Limb (tissue), 2 donors: ENCODE measurements around the gene FBLN2.

Experiments used
- DNase-seq, 2 donors: peaks; one replicate each; pipeline ENCODE4 v3.0.0-alpha.2; 2016; ENCODE audit errors: extremely low spot score in 2 of 2

The FBLN2 gene

DNA sequence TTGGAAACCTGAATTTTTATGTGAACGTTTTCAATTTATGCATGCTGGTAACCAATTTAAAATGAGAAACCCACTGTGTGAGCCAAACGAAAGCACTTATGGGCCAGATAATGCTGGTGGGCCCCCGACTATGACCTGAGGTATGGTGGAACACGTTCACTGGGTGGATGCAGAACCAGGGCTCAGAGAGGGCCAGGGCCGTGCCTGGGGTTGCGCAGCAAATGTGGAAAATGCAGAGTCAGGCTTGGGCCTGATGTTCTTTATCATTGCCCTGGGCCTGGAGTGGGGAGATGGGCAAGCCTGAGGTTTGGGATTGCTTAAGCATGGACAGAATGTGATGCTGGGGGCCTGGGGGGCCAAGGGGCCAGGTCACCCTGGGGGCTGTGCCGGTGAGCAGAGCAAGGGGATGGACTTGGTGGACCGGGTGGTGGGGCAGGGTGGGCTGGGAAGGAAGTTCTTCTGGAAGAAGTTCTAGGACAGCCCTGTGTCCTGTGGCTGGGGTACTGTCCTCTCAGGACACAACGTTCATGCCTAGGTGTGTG is 17.9 kb downstream of the FBLN2 start:
- DNase-seq = no peak

DNA sequence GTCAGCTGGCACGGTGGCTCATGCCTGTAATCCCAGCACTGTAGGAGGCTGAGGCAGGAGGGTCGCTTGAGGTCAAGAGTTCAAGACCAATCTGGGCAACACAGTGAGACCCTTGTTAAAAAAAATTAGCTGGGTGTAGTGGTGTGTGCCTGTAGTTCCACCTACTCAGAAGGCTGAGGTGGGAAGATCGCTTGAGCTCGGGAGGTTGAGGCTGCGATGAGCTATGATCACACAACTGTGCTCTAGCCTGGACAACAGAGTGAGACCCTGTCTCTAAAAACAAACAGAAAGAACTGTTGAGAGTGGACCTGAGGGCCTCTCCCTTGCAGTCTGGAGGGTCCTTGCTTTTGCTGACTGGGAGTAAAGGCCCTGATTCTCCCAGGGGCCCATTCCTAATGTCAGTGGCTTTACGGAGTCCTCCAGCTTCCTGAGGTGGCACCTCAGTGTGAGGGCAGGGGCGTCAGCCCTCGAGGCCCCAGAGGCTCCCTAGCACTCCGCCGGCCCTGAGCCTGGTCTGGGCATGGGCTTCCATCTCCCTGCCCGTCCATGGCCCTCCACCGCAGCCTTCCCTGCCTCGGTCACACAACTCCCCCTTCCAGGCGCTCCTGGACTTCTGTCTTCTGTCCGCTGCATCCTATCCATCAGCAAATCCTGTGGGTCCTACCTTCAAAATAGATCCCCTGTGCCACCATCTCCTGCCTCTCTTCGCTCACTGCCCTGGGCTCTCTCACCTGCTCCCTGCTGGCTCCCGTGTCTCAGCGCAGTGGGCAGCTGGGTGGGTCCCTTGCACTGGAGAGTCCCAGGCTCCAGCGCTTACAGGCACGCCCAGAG is 19.0 kb downstream of the FBLN2 start:
- DNase-seq = no peak

DNA sequence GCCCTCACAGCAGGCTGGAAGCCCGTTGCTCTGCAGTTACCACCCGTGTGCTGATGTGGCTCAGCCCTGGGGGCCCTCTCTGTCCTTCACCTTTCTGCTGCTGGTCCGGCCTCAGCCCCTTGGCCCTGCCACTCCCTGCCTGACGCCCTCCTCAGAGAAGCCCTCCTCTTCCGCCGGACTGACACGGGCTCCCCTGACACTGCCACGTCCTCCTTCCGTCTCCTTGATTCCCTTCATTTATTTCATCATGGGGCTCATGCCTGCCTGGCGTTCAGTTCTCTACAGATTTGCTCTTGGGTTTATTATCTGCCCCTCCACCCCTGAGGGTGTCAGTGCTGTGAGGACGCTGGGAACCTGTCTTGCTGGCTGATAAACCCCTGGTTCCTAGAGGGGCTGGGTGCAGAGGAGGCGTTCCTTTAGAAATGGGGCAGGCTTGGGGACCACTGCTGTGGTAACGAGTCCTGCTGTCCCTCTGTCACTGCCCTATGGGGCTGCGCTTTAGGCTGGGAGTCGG is 19.6 kb downstream of the FBLN2 start:
- DNase-seq = no peak

DNA sequence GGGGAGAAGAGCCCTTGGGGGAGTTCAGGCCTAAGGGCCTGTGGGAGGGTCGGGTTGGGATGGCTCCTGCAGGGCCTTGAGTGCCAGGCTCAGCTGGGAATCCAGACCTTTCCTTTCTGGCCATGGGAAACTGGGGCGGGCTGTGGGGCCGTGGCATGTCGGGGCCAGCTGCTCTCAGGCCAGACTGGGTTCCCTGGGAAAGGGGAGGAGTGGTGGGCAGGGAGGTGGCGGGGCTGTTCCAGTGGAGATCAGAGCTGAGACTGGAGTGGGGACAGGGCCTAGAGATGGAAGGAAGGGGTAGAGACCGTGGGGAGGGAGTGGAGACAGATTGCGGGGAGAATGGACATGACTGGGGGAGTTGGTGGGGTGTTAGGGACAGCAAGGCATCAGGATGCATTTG is 20.3 kb downstream of the FBLN2 start:
- no peak for DNase-seq

DNA sequence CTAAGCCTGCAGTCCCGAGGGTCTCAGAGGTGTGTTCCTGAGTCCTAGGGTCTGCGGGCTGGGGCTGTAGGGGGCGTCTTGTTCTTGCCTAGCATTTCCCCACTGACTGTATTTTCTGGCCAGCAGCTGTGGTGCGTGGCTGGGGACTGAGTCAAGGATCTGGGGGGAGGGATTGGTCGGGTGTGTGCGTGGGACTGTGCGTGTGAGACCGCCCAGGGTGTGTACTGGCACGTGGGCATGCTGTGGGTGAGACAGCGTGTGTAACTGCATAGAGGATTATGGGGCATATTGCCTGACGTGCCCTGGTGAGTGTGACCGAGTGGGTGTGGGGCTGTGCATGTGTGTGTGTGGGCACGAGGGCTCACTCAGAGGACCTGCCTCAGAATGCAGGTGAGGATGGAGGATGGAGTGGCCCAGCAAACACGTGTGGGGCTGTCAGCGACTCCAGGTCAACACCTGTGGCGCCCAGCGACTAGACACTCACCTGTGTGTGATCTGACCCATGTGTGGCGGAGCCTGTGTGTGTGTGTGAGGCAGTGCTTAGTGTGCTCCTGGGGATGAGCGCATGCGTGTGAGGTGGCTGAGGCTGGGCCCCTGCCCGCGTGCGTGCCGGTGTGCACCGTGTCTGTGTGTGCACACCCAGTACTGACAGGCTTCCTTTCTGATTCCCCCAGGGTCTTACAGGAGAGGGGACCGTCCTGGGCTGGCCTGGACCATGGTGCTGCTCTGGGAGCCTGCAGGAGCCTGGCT is 20.9 kb downstream of the FBLN2 start:
- no peak for DNase-seq

DNA sequence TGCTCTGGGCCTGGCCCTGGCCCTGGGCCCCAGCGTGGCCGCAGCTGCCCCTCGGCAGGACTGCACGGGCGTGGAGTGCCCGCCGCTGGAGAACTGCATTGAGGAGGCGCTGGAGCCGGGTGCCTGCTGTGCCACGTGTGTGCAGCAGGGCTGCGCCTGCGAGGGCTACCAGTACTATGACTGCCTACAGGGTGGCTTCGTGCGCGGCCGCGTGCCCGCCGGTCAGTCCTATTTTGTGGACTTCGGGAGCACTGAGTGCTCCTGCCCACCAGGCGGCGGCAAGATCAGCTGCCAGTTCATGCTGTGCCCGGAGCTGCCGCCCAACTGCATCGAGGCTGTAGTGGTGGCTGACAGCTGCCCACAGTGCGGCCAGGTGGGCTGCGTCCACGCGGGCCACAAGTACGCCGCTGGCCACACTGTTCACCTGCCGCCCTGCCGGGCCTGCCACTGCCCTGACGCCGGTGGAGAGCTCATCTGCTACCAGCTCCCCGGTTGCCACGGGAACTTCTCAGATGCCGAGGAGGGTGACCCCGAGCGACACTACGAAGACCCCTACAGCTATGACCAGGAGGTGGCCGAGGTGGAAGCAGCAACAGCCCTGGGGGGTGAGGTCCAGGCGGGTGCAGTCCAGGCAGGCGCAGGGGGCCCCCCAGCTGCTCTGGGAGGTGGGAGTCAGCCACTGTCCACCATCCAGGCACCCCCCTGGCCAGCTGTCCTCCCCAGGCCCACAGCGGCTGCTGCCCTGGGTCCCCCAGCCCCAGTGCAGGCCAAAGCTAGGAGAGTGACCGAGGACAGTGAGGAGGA is 21.7 kb downstream of the FBLN2 start:
- no peak for DNase-seq

DNA sequence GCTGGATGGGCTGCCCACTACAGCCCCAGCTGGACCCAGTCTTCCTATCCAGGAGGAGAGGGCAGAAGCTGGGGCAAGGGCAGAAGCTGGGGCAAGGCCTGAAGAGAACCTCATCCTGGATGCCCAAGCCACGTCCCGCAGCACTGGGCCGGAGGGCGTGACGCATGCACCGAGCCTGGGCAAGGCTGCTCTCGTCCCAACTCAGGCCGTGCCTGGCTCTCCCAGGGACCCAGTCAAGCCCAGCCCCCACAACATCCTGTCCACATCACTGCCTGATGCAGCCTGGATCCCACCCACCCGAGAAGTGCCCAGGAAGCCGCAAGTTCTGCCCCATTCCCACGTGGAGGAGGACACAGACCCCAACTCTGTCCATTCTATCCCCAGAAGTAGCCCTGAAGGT is 22.3 kb downstream of the FBLN2 start:
- no peak for DNase-seq

DNA sequence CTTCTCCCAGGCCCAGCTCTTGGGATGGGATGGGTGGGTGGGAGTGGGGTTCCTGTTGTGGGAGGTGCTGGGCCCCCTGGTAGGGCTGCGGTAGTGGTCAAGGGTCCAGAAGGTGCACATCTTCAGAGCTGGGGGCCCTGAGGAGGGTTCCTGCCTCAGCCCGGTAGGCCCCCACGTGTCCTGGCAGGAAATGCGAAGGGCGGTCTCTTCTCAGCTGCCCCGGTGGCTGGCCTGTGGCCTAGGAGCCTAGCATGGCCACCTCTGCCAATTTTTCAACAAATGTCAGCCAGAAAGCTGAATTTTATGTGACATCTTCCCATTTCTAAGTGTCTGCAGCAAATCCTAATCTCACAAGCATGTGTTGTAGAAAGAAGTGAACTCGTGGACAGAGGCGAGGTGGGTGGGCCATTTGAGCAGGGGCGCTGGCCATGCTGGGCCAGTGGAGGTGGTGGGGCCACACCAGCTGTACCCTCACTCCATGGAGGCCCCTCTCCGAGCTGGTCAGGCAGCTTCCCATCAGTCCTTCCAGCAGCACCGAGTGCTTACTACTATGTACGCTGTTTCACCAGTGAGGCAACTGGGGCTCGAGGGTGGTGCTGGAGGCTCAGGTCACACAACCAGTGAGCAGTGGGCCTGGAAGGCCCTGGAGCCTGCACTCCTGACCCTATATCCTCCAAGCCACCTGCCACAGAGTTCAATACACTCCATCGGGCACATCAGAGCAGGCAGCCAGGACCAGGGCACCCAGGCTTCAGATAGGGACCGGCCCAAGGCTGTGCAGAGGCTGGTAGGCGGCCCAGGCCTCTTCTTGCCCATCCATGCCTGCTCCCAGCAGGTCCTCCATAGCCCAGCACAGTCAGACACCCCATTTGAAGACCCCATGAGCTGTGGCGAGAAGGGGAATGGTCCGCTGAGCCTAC is 23.2 kb downstream of the FBLN2 start:
- no peak for DNase-seq

DNA sequence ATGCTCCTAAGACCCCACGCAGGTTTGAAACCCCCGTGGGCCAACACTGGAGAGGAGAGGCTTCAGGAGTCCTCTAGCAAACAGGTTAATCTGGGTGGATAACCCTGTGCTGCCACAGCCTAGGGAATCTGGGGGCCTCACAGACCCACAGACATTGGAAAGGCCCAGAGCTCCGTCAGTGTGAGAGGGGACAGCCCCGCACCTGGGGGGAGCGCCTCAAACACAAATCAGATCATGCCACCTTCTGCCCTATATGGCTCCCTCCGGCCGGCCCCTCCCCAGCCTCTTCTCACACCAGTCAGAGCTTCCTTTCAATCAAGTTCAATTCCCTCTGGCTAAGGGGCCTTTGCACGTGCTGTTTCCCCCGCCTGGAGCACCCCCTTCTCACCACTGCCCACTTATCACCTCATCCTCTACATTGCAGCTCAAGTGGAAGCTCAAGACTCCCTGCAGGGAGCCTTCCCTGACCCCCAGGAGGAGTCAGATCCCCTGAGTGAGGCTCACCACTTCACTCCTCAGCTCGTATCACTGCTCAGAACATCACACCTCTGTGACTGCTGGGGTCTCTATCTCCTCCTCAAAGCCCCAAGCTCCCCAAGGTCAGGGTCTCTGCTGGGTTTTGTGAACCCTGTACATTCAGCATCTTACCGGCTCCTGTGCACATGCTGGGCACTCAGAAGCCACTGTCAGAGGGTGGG is 24.1 kb downstream of the FBLN2 start:
- DNase-seq = no peak

DNA sequence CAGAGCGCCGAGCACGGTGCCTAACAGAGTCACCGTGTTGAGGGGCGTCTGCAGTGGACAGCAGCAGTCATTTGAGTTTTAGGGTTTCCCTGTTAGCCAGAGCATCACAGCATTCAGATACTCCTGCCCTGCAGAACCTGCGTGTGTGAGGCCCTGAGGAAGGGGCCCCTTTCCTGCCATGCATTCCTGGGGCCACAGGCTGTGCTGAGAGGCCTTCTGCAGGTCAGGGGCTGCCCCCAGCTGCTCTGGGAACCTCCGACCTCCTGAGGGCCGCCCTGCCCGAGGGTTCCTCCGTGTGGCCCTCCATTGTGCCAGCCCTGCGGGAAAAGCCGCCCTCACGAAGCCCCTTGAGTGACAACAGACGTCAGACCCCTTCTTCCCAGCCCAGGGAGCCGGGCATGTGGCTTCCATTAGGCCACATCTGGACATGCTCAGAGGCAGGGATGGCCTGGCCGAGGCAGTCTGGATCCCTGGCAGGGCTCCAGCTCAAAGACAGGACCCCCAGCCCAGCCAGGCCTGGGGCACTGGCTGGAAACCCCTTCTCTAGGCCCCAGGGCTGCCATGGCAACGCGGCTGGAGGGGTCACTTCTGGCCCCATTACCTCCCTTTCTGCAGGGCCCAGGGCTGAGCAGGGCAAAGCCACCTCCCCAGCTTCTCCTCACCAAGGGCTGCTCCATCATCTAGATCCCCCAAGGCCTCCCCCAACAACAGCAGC is 25.3 kb downstream of the FBLN2 start:
- peak in 1 of 2 donors; percentile 66 for DNase-seq

DNA sequence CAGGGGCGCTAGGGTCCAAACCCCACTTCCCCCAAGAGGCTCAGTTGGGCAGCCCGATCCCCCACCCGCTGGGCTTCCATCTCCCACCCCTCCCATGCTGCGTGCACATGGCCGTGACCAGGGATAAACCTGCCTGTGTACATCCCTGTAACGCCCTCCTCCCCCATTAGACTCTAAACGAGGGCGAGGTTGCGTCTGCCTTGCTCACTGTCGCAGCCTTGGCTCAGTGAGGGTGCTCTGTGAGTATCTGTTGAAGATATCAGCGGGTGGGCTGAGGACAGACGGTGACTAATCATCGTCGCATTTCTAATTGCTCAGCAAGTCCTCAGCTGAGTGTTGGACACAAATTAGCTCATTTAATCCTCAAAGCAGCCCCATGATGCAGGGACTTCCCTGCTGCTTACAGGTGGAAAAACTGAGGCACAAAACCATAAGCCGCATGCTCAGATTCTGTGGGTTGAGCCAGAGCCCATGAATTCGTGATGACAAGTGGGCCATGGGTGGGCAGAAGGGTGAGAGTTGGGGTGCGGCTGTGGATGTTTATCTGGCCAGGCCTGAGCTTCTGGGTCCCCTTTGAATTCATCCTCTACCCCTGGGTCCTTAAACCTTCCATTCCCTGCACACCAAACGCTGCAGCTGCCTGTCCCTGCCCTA is 26.0 kb downstream of the FBLN2 start:
- DNase-seq = no peak

DNA sequence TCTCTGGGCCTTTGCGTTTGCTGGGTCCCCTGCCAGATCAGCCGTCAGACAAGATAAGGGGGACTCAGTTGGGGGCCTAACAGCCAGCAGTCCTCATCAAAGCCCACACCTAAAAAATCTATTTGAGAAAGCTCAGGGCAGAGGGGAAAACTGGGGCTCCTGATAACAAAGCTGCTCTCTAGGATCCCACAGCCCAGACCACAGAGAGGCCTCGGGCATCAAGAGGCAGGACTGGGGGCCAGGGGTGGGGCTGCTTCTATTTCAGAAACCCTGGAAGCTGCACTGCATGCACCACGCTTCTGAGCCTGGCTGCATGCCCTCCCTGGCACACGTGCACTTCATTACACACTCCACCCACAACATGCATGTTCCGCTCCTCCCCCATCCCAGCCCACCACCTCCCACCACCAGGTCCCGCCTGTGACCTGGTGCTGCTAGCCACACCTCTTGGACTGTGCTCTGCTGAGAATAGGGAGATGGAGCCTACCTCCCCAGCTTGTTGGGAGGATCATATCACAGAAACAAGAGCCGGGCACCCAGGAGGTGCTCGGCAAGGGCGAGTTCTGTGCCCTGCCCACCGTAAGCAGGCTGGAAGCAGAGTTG is 26.6 kb downstream of the FBLN2 start:
- DNase-seq = peak; percentile 69 to 72

DNA sequence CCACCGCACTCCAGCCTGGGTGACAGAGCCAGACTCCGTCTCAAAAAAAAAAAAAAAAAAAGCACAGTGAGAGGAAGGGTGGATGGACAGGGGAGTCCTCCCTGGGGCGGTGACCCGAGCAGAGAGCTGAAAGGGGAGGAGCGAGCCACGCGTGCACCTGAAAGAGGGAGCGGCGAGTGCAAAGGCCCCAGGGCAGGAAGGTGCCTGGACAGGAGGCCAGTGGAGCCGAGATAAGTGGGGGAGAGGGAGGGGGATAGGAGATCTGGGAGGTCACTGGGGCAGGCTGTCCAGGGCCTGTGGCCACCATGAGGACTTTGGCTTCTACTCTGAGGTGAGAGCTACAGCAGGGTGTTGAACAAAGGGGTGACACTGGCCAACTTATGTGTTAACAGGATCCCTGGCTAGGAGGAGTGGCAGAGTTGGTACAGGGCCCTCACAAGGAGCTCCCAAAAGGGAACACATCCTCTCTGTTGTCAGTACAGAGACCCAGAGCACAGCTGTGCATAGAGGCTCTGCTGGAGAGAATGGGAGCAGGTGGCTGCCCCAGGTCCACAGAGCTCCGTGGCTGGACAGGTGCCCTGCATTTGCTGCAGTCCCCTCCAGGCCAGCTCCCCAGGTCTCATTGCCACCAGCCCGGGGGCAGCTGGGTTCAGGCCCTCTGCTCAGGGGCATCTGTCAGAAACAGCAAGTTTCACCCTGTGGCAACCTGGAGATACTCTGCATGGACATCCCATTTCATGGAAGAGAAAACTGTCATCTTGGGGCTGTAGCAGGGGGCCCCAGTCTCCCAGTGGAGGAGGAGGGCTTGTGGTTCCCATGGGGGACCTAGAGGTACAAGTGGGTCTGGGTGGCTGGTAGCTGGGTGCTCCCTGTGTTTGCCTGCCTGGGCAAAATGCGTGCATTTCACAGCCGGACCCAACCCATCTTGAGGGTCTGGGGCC is 28.5 kb downstream of the FBLN2 start:
- no peak for DNase-seq

DNA sequence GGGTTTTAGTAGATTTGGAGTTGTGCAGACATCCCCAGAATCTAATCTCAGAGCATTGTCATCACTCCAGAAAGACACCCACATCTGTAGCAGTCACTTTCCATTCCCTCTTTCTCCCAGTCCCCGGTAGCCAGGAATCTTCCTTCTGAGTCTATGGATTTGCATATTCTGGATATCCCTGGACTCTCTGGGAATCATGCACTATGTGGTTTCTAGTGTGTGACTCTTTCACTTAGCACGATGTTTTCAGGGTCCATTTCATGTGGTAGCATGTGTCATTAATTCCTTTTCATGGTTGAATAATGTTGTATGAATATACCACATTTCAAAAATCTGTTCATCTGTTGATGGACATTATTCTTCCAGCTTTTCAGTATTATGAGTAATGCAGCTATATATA is 29.3 kb downstream of the FBLN2 start:
- DNase-seq = no peak

DNA sequence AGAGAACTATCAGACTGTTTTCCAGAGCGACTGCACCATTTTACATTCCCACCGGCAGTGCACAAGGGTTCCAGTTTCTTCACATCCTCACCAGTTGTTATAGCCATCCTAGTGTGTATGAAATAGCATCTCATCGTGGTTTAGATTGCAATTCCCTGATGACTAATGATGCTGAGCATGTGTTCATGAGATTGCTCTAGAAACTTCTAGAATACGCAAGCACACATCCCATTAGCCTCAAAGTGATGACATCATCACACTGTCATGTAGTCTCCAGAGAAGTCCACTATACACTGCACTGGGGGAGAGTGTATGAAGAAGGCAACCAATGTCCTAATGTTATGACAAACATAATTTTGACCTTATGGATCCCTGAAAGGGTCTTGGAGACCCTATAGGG is 30.1 kb downstream of the FBLN2 start:
- DNase-seq = no peak

DNA sequence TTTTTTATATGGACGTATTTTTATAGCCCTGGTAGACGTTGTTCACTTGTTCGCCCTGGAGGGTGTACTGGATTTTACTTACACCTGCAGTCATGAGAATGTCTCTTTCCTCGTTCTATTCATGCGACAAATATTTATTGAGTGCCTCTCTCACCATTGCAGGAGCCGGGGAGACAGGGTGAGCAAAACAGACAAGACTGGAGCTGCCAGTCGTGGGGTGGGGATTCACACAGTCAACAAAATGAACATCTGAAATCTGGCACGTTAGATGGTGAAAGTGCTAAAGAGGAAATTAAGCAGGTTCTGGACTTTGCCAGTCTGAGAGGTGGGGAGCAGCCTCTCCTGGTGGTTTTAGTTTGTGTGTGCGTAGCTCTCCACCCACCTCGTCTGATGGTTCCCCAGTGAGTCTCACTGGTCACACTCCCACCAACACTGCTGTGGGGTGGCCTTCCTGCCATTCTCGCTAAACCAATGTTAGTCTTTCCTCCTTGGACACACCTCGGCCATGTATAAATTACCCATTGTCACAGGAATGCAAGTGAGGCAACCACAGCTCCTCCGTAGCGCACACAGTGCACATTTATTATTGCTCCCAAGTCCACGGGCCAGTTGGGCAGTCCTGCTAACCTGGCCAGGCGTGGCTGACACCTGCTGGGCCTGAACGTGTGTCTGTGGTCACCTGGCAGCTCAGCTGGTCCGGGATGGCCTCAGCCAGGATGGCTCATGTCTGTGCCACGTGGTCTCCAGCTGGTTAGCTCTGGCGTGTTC is 31.5 kb downstream of the FBLN2 start:
- no peak for DNase-seq
